Hematopoietic multipotent progenitor cell treated with erythropoietin and hydrocortisone succinate and interleukin-3 and kit ligand, for 8 days (in vitro differentiated cells): ENCODE data around the gene FNIP1.
"Not testable (repeated sequence)": the region's sequence is repeated elsewhere in the genome, so short reads cannot be mapped to it uniquely, and the experiment has no call there.

ENCODE experiments used
- DNase-seq: peaks from one replicate; pipeline ENCODE4 v3.0.0-alpha.2; 2015

FNIP1 gene

GRCh38 chr5:131786900-131787692, 9.7 kb downstream of the FNIP1 start:
- DNase-seq, result no peak

GRCh38 chr5:131786036-131786435, 10.8 kb downstream of the FNIP1 start:
- DNase-seq, result no peak

- no peak for DNase-seq
Observed at GRCh38 chr5:131783874-131784273, 12.9 kb downstream of the FNIP1 start.

- no peak for DNase-seq
Observed at GRCh38 chr5:131783357-131783756, 13.5 kb downstream of the FNIP1 start.

- no peak for DNase-seq
Observed at GRCh38 chr5:131782717-131783116, 14.1 kb downstream of the FNIP1 start.

GRCh38 chr5:131778141-131778540, 18.7 kb downstream of the FNIP1 start:
- not testable (repeated sequence) for DNase-seq

GRCh38 chr5:131776450-131776849, 20.4 kb downstream of the FNIP1 start:
- DNase-seq, result no peak

- DNase-seq, result no peak
Observed at GRCh38 chr5:131774652-131775367, 22.0 kb downstream of the FNIP1 start.

- peak; percentile 38 for DNase-seq
Observed at GRCh38 chr5:131773805-131774204, 23.0 kb downstream of the FNIP1 start.

- no peak for DNase-seq
Observed at GRCh38 chr5:131771692-131772091, 25.1 kb downstream of the FNIP1 start.

GRCh38 chr5:131769961-131770360, 26.9 kb downstream of the FNIP1 start:
- DNase-seq, result no peak

- DNase-seq, result no peak
Observed at GRCh38 chr5:131769336-131769735, 27.5 kb downstream of the FNIP1 start.

- no peak for DNase-seq
Observed at GRCh38 chr5:131767891-131768290, 28.9 kb downstream of the FNIP1 start.

GRCh38 chr5:131766689-131767088, 30.1 kb downstream of the FNIP1 start:
- DNase-seq, result no peak

- no peak for DNase-seq
Observed at GRCh38 chr5:131765261-131765660, 31.6 kb downstream of the FNIP1 start.

GRCh38 chr5:131763968-131764367, 32.8 kb downstream of the FNIP1 start:
- DNase-seq, result no peak

- no peak for DNase-seq
Observed at GRCh38 chr5:131760793-131761192, 36.0 kb downstream of the FNIP1 start.

- no peak for DNase-seq
Observed at GRCh38 chr5:131759704-131760103, 37.1 kb downstream of the FNIP1 start.

GRCh38 chr5:131758520-131758900, 38.3 kb downstream of the FNIP1 start:
- peak; percentile 22 for DNase-seq

GRCh38 chr5:131757830-131758519, 38.8 kb downstream of the FNIP1 start:
- no peak for DNase-seq

- DNase-seq, result peak; percentile 41
Observed at GRCh38 chr5:131756942-131757341, 39.9 kb downstream of the FNIP1 start.

- no peak for DNase-seq
Observed at GRCh38 chr5:131754363-131754762, 42.5 kb downstream of the FNIP1 start.

- DNase-seq, result no peak
Observed at GRCh38 chr5:131751506-131751905, 45.3 kb downstream of the FNIP1 start.
